HG03521 (cell line): ENCODE data around the gene TCF20.

Experiments used
- ATAC-seq: cut with Tn5 transposase; IDR thresholded peaks from one replicate; pipeline ENCODE4 v1.9.1; 2021; ENCODE audit warnings: mild to moderate bottlenecking, moderate library complexity; ENCODE audit not compliant: unreplicated experiment

Gene TCF20

DNA sequence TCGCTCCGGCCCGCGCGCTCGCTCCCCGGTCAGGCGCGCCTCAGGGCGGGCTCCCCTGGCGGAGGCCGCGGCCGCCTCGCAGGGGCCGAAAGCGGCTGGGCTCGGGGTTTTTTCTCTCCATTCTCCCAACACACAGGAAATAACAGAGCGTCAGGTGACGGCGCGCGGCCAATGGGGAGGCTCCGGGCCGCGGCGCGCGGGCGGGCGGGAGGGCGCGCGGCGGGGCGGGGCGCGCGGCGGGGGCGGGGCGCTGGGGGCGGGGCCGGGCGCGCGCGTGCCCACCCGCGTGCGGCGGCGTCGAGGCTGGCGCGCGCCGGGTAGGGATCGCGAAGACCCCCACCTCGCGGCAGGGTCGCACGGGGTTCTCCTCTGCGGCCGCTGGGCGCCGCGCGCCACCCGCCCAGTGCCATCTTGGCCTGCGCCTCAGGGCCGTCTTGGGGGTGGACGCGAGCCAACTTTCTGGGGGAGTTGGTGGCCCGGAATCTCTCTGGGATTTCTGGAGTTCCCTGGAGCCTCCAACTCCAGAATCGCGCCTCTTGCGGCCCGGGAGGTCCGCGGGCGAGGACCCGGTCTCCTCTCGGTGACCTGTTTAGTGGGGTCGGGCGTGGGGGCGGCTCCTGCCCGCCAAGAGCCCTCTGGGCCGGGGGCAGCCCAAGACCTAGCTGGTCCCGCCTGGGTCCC lies at the start of gene TCF20:
TCF20 (minus strand) TSS at position 144 of the 681 bp plus-strand sequence. CDS start 55,348 bp downstream, outside the sequence.
- ATAC-seq, result peak; percentile 59

DNA sequence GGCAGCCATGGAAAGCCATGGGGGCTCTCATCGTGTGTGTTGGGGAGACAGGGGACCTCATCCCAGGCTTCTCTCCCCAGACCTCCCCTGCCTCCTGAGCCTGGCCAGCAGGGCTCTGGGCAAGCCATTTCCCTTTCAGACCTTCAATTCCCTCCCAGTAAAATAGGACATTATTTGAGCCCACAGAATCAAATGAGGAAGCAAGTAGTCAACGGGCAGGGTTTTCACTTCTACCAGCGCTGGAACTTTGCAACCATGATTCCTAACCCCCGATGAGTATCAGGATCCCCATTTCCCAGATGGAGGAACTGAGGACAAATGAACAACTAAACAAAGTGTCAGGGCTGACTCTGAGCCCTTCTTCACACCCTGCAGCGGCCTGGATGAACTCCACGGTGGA lies 48.9 kb upstream of the TCF20 start:
- ATAC-seq, result no peak

DNA sequence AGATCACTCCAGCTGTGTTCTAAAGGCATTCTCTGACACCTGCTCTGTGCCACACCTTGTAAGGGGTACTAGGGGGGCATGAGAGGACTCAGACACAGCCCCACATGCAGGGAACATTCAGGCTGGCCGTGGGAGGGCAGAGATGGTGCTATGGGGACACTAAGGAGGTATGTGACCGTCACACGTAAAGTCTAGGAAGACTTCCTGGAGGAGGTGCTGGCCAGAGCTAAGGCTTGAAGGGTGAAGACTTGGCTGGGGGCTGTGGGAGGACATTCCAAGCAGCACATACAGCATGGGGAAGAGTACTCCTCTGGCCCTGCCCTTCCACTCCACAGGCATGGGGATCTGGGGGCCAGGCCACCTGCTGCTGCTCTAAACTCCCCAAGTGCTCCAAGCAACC lies 48.5 kb upstream of the TCF20 start:
- ATAC-seq, result no peak

DNA sequence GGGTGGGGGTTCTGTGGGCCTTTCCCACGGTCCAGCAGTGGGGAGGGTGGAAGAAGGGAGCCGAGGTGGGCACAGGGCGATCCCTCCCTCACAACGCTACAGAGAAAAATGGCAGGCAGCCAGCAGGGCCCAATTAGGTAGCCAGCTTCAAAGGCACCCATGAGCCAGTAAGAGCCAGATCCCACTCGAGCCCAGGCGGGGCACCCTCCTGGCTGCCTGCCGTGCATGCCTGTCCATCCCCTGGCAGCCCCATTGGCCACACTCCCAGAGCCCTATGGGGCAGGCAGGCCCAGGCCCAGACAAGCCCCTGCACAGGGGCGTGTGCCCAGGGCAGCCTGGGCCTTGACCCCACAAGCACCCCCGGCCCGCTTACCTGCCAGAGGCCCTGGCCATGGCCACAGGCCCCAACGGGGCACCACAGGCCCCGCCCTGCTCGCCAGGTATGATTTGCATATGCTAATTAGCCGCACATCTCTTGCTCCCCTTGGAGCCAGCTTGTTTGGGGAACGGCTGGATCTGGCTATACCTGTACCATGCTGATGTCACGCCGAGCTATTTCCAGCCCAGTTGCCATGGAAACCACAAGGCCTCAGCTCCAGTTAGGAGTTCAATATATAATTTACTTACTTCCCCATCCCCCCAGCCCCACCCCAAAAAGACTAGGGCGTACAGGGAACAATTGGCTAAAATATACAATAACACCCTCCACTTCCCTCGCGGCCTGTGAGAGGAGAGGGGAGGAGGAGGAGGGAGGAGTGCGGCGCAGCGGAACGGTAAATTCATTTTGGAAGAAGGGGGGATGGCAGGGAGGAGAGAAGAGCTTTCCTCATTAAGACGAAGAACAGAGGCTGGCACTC lies 47.5 kb upstream of the TCF20 start:
- no peak for ATAC-seq

DNA sequence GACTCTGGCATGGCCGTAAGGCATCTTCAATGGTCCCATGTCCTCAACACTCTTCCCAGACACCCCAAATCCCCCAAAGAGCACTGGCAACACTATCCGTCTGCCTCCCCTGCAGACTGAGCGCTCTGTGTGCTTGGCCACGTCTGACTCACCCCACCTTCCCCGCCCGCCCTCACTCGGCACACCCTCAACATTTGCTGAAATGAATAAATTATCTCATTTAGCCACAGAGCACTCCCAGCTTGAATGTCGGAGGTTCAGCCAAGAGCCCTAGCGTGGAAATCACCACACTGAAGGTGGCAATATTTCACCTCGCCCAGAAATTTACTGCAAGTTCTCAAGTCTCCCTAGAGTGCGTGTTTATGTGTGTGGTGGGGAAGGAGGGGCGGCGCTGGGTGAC lies 46.6 kb upstream of the TCF20 start:
- no peak for ATAC-seq

DNA sequence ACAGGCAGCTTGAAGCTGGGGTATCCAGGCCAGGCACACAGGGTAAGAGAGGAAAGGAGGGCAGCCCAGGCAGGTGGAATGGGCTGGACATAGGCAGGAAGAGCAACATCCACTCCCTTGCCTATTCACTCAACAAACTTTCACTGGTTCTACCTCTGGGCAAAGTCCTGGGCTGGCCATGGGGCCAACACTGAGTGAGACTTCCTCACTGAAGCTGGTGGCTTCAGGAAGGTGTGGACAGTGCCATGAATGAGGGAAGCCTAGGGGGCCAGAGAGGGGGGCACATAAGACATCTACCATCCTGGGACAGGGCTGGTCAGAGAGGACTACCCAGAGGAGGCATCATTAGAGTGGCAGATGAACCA lies 44.9 kb upstream of the TCF20 start:
- no peak for ATAC-seq

DNA sequence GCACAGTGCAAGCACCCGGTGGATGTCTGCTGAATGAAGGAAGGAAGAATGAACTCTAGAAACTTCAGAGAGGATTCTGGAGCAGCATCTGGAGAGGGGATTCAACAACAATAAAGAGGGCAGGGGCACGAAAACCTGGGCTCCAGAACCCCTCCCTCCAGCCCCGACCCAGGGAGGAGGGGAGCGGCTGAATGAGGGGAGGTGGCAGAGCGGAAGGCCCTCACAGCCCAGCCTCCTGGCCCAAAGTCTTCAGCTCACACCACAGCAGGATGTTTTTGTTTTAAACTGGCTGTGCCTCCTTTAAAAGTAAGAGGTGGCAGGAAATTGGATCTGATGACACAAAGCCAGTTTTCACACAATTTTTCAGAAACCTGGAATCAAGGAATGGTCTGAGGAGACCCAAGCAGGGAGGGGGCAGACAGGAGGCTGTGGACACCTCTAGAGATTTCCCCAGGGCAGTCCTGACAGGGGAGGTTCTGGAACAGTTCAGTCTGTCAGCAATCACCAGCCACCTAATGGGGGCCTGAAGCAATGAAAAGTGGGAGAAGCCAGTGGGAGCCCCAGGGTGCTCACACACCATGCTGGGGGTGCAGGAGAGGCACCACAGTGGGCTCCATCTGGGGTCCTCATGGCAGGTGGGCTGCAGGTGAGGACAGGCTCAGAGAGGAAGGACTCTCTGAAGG lies 44.4 kb upstream of the TCF20 start:
- ATAC-seq, result no peak

DNA sequence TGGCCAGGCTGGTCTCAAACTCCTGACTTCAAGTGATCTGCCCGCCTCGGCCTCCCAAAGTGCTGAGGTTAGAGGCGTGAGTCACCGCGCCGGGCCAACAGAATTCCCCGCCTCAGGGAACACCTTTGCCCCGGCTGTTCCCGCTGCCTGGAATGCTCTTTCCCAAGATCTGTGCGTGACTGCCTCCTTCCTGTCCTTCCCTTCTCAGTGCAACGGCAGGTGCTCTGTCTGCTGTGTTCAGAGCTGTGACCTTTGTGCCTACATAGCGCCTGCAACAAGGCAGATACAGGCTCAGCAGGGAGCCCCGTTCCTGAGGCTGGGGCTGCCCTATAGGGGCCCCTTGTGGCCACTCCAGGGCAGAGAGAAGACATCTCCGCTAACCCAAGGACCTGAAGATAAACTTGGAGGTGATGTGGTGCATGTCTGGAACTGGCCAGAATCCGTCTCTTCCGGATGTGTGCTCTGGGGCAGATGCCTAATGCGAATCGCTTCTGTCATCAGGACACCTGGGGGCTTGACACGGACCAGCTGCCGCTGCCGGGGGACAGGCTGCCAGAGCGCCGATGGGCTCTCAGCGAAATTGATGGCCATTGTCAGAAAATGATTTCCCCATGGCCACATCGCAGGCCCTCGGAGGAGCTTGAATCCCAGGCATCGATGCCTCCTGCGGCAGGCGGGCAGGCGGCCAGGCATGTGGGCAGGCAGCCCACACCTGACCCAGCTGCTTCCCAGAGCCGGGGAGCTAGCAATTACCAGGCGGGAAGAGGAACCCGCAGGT lies 43.5 kb upstream of the TCF20 start:
- ATAC-seq, result no peak

DNA sequence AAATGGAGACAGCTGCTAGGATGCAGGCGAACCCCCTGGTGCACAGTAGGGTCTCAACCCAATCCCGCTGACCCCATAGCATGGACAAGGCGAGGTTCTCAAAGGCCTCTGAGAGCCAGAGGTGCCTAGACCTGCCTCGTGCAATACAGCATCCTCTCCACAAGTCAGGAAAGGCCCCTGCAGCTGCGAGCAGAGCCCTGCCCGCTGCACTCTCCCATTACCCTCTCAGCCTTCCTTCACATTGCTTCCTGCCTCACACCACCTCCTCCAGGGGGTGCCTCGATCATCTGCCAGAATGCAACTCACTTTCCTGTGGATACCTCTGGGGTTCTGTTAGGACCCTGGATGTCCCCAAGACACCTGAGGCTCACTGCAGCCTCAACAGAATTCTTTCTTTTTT lies 42.8 kb upstream of the TCF20 start:
- ATAC-seq, result no peak

DNA sequence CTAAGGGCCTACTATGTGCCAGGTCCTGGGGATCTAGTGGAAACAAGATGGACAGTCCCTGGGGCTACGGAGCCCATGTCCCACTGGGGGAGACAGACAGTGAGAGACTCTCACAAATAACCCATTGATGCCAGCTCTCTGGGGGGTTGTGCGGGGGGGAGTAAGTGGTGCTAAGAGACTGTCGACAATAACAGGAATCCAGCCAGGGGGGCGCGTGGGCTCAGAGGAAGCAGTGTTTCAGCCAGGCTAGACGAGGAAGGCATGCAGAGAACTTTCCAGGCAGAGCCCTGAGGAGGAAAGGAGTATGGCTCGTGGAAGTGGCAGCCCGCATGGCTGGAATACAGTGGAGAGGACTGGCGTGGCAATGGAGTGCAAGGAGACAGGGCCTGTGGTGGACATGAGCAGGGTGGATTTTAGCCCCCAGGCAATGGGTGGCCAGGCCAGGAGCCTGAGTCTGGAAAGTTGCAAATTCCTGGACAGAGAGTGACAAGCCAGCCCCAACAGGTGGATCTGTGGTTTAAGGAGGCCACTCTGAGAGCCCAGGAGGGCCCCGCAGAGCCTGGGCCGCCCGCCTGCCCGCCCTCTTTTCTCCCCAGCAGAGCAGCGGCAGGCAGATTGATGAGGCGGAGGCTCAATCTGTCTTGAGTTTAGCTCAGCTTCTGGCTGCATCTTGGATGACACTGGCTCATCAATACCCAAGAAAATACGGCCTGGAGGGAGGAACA lies 40.0 kb upstream of the TCF20 start:
- no peak for ATAC-seq

DNA sequence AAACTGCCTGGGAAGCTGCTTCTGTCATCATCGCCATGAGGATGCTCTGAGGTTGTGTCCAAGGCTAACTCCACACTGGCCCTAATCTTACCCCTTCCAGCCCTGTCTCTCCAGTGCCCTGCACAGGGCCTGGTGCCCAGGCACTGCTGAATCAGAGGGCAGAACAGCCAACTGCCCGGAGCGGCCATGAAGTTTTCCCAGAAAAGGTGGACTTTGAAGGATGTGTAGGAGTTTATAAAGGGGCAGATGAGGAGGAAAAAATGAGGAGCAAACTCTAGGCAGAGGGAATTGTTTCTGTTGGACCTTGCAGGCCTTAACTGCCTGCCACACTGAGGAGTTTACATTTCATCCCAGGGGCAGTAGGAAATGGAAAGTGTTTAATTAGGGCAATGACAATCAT lies 39.4 kb upstream of the TCF20 start:
- no peak for ATAC-seq

DNA sequence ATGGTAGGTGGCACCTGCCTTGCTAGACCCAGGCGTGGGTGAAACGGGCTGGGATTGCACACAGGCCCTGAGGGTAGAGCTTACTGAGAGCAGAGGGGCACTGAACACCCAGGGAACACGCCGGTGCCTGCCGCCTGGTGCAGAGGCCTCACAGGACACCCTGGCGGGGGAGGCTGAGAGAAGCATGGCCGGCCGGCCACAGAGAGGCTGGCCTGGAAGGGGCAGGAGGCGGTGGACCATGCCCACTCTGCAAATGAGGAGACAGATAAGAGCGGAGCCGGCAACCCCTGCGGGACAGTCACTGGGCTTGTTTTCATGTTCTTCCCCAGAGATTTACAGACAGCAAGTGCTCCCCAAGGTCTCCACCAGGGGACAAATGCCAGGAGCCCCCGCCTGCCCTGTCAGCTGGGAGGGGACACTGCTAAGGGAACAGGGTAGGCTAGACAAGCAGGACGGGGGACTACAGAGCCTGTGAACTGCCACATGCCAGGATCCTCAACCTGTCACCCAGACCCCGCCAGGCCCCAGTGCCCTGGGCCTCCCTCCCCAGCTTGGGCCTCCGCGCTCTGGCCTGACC lies 38.5 kb upstream of the TCF20 start:
- ATAC-seq, result no peak

DNA sequence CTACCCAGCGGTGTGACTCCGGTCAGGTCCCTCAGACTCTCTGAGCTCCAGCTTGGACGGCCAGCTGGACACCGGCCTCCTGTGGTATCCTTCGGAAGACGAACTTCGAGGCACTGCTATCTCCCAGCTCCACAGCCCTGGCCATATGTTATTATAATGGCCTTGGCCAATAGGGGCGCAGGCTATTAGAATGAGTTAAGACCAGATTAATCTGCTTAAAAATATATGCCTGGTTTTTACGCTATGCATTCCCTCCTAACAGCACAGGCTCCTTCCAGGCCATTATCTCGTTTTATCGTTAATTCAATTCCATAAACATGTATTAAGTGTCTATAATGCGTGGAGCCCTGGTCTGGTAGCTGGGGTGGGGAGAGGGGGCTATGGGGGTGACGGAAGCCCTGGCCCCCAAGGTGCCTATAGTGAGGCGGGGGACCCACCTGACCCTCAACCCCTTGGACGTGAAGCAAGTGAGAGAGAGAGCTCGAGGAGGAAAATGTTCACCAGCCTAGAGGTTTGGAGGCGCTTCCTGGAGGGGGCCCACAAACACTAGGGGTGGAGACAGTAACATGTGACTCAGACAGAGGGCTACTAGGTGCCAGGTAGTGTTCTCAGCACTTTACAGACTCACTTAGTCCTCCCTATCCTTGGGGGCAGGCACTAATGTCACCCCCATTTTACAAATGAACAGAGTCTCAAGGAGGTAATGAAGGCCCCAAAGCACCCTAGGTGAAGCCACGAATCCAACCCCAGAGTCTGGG lies 37.5 kb upstream of the TCF20 start:
- no peak for ATAC-seq

DNA sequence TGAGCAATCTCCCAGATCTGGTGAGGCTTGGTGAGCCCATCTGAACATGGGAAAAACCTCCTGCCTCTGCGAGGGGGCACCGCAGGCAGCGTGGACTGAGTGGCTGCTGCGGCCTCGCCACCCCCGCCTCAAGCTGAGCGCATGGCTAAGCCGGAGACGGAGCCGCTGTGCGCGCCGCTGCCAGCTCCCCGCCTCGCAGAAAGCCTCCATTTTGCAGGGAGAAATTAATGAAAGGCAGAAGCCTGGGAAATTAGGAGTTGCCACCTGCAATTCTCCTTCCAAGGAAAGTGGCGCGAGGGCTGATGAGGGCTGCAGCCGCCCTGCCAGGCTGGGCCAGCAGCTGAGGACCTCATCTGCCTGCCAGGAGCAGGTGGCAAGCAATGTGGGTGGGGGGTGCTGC lies 35.6 kb upstream of the TCF20 start:
- no peak for ATAC-seq

DNA sequence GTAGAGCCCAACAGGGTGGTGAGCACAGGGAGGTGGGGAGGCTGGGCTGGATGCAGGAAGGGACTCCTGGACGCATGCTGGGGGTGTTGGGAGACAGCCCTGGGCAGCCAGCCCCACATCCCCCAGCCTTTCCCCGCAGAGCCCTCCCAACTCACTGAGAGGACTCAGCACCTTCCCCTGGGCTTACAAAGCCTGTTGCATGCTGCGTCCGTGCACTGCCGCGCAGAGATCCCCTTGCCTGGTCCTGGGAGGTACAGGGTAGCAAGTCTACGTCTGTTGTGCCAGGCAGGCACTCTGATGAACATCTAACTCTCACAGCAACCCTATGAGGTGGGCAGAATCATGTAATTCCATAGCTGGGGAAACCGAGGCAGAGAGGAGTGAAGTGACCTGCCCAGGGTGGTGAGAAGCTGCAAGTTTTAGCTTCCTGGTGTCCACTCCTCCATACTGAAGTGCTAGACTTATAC lies 33.9 kb upstream of the TCF20 start:
- ATAC-seq, result no peak

DNA sequence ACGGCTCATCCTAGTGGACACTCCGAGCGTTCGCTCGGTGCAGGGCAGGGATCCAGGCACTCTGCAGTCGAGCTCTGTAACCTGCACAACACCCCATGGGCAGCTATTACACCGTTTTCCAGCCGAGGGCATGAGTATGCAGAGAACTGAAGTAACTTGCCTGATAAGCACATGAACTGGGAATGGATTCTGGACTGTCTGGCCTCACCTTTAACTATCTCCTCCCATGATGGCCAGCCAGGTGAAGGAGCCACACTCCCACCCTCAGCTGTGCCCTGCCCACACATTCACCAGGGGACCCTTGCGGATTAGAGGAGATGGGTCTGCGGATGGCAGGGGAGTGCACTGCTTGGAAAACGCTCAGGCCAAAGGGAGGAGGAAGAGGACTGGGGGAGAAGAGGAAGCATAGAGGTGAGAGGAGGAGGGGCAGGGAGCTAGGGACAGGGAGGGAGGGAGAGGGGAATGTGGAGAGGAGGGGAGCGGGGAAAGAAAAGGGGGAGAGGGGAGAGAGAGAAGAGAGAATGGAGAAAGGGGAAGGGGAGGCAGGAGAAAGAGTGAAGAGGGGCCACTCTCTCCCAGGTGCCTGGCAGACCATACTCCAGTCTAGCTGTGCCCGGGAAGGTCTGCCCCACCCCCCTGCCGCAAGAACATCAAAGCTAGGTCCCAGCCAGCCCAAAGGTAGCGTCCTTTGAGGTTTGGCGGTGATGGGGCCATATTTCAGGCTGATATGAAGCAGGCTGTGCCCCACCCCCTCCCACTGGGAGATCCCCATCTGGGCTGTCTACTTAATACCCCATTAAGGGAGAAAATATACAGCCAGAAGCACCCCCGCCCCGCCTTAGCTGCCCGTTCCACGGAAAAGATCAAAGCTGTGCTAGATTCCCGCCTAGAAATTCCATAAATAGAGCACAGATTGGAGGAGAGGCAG lies 33.2 kb upstream of the TCF20 start:
- no peak for ATAC-seq

DNA sequence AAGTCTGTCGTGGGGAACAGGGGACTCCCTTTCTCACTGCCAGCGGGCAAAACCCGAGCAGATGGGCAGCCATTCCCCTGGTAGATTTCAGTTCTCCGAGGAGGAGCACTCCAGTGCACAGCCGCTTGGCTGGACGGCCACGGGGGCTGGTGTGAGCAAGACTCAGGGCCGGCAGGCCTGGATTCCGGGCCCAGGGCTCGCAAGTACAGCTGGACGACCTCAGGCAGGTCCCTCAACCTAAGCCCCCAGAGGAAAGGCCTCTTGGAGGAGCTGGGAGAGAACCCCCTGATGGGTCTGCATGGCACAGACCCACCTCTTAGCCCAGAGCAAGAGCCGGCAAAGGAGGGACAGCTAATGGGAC lies 31.3 kb upstream of the TCF20 start:
- no peak for ATAC-seq

DNA sequence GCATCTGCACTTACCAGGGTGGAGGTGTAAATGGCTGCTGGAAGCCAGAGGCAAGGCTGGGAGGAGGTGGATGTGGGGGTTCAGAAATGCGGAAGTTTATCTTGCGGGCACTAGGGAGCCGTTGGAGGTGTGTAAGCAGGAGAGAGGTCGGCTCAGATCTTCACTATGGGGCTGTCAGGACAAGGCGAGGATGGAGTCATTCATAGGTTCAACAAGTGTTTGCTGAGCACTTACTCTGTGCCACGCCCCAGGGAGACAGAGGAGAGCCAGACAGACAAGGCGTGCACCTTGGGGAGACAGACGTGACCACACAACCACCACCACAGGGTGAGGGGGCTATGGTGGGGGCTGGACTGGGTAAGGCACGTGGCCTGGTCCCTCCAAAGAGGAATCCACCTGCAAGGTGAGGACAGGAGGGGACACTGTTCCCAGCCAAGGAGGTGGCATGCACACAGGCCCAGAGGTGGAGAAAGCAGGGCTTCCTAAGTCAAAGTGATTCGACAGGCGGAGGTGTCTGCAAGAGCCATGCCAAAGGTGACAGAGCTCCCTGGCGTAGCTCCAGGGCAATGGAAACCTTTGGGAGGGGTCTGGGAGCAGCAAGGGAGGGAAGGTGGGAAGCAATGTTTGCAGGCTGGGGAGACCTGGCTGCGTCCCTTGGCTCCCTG lies 30.8 kb upstream of the TCF20 start:
- ATAC-seq, result no peak
